SK-N-SH treated with all-trans-retinoic acid at 6 μM for 48 hours (cell line): ENCODE data around the gene UGT1A8.

Experiments
- PATZ1 ChIP-seq: fragments of 250-450 bp; sonication (Bioruptor Pico); IDR thresholded peaks from 2 replicates; pipeline ENCODE4 v1.8.0; 2020; ENCODE audit warnings: mild to moderate bottlenecking, moderate library complexity, borderline replicate concordance
- ZFP30 ChIP-seq: fragments of 450-650 bp; formaldehyde crosslinking; IDR thresholded peaks from 2 replicates; pipeline ENCODE4 v1.5.0; 2022; ENCODE audit warnings: mild to moderate bottlenecking, moderate library complexity

GRCh38 chr2:233691443-233692433 lies 74.3 kb downstream of the UGT1A8 start:
- no peak for TF ChIP-seq ZFP30
- TF ChIP-seq PATZ1 = no peak
